Measurements from ENCODE around the gene MED7.

MED7 gene

GRCh38 chr5:157132281-157132612, 10.4 kb downstream of the MED7 start:
- Histone ChIP-seq H3K4me1 (ENCODE audit: control insufficient read depth, insufficient read depth, low read length) (no peaks in the 10 kb centered on the region), H3K4me3 (ENCODE audit: low read length in 2 of 2) (no peak overlapping the region), H3K36me3 (ENCODE audit: control insufficient read depth in 2 of 2, insufficient read depth in 2 of 2, low read length in 2 of 2) (peaks cover 0 to 3% of the 10 kb centered on the region in 2 donors)

GRCh38 chr5:157130925-157131324, 11.7 kb downstream of the MED7 start:
- Histone ChIP-seq H3K9me3 (ENCODE audit: control insufficient read depth in 2 of 2, low read length in 2 of 2) (no peaks in the 10 kb centered on the region), H3K27me3 (ENCODE audit: control insufficient read depth in 1 of 2, insufficient read depth in 2 of 2, low read length in 2 of 2) (no peaks in the 10 kb centered on the region), H3K4me3 (ENCODE audit: low read length in 2 of 2) (no peak overlapping the region), H3K36me3 (ENCODE audit: control insufficient read depth in 2 of 2, insufficient read depth in 2 of 2, low read length in 2 of 2) (no peaks in the 10 kb centered on the region), H3K4me1 (ENCODE audit: control insufficient read depth, insufficient read depth, low read length) (no peaks in the 10 kb centered on the region), H3K9ac (ENCODE audit: low read length in 2 of 2) (no peak overlapping the region), H3K27ac (ENCODE audit: low read length) (no peak overlapping the region)

More at GRCh38 chr5:157132281-157132612, 10.4 kb downstream of the MED7 start:
- Histone ChIP-seq H3K27ac (ENCODE audit: low read length) (no peak overlapping the region), H3K9me3 (ENCODE audit: control insufficient read depth in 2 of 2, low read length in 2 of 2) (no peaks in the 10 kb centered on the region), H3K27me3 (ENCODE audit: control insufficient read depth in 1 of 2, insufficient read depth in 2 of 2, low read length in 2 of 2) (no peaks in the 10 kb centered on the region), H3K9ac (ENCODE audit: low read length in 2 of 2) (no peak overlapping the region)

GRCh38 chr5:157121709-157122108, 21.0 kb downstream of the MED7 start:
- Histone ChIP-seq H3K4me3 (ENCODE audit: low read length in 2 of 2) (no peak overlapping the region), H3K27me3 (ENCODE audit: control insufficient read depth in 1 of 2, insufficient read depth in 2 of 2, low read length in 2 of 2) (no peaks in the 10 kb centered on the region), H3K4me1 (ENCODE audit: control insufficient read depth, insufficient read depth, low read length) (no peaks in the 10 kb centered on the region), H3K27ac (ENCODE audit: low read length) (no peak overlapping the region), H3K36me3 (ENCODE audit: control insufficient read depth in 2 of 2, insufficient read depth in 2 of 2, low read length in 2 of 2) (no peaks in the 10 kb centered on the region), H3K9ac (ENCODE audit: low read length in 2 of 2) (no peak overlapping the region), H3K9me3 (ENCODE audit: control insufficient read depth in 2 of 2, low read length in 2 of 2) (no peaks in the 10 kb centered on the region)

- Histone ChIP-seq H3K9ac (ENCODE audit: low read length in 2 of 2) (no peak overlapping the region), H3K4me3 (ENCODE audit: low read length in 2 of 2) (no peak overlapping the region), H3K4me1 (ENCODE audit: control insufficient read depth, insufficient read depth, low read length) (no peaks in the 10 kb centered on the region), H3K27ac (ENCODE audit: low read length) (no peak overlapping the region), H3K27me3 (ENCODE audit: control insufficient read depth in 1 of 2, insufficient read depth in 2 of 2, low read length in 2 of 2) (no peaks in the 10 kb centered on the region), H3K9me3 (ENCODE audit: control insufficient read depth in 2 of 2, low read length in 2 of 2) (no peaks in the 10 kb centered on the region), H3K36me3 (ENCODE audit: control insufficient read depth in 2 of 2, insufficient read depth in 2 of 2, low read length in 2 of 2) (no peaks in the 10 kb centered on the region)
These were observed 22.6 kb downstream of the MED7 start for GRCh38 chr5:157120102-157120501.

GRCh38 chr5:157116483-157116954, 26.1 kb downstream of the MED7 start:
- Histone ChIP-seq H3K9me3 (ENCODE audit: control insufficient read depth in 2 of 2, low read length in 2 of 2) (no peaks in the 10 kb centered on the region), H3K4me1 (ENCODE audit: control insufficient read depth, insufficient read depth, low read length) (no peaks in the 10 kb centered on the region), H3K9ac (ENCODE audit: low read length in 2 of 2) (no peak overlapping the region), H3K27ac (ENCODE audit: low read length) (no peak overlapping the region), H3K4me3 (ENCODE audit: low read length in 2 of 2) (no peak overlapping the region), H3K27me3 (ENCODE audit: control insufficient read depth in 1 of 2, insufficient read depth in 2 of 2, low read length in 2 of 2) (no peaks in the 10 kb centered on the region), H3K36me3 (ENCODE audit: control insufficient read depth in 2 of 2, insufficient read depth in 2 of 2, low read length in 2 of 2) (no peaks in the 10 kb centered on the region)

GRCh38 chr5:157115502-157115901, 27.2 kb downstream of the MED7 start:
- Histone ChIP-seq H3K27me3 (ENCODE audit: control insufficient read depth in 1 of 2, insufficient read depth in 2 of 2, low read length in 2 of 2) (no peaks in the 10 kb centered on the region), H3K27ac (ENCODE audit: low read length) (no peak overlapping the region), H3K4me3 (ENCODE audit: low read length in 2 of 2) (no peak overlapping the region), H3K9me3 (ENCODE audit: control insufficient read depth in 2 of 2, low read length in 2 of 2) (no peaks in the 10 kb centered on the region), H3K9ac (ENCODE audit: low read length in 2 of 2) (no peak overlapping the region), H3K4me1 (ENCODE audit: control insufficient read depth, insufficient read depth, low read length) (no peaks in the 10 kb centered on the region), H3K36me3 (ENCODE audit: control insufficient read depth in 2 of 2, insufficient read depth in 2 of 2, low read length in 2 of 2) (no peaks in the 10 kb centered on the region)

- H3K36me3 ChIP-seq (ENCODE audit: control insufficient read depth in 2 of 2, insufficient read depth in 2 of 2, low read length in 2 of 2): no peaks in the 10 kb centered on the region
- no peak overlapping the region for H3K4me3 ChIP-seq (ENCODE audit: low read length in 2 of 2)
- H3K9me3 ChIP-seq (ENCODE audit: control insufficient read depth in 2 of 2, low read length in 2 of 2): no peaks in the 10 kb centered on the region
- no peak overlapping the region for H3K9ac ChIP-seq (ENCODE audit: low read length in 2 of 2)
- H3K4me1 ChIP-seq (ENCODE audit: control insufficient read depth, insufficient read depth, low read length): no peaks in the 10 kb centered on the region
- H3K27me3 ChIP-seq (ENCODE audit: control insufficient read depth in 1 of 2, insufficient read depth in 2 of 2, low read length in 2 of 2): no peaks in the 10 kb centered on the region
- no peak overlapping the region for H3K27ac ChIP-seq (ENCODE audit: low read length)
These were observed 27.7 kb downstream of the MED7 start for GRCh38 chr5:157115012-157115411.

- no peaks in the 10 kb centered on the region for H3K4me1 ChIP-seq (ENCODE audit: control insufficient read depth, insufficient read depth, low read length)
- no peaks in the 10 kb centered on the region for H3K27me3 ChIP-seq (ENCODE audit: control insufficient read depth in 1 of 2, insufficient read depth in 2 of 2, low read length in 2 of 2)
- H3K27ac ChIP-seq (ENCODE audit: low read length): no peak overlapping the region
- H3K36me3 ChIP-seq (ENCODE audit: control insufficient read depth in 2 of 2, insufficient read depth in 2 of 2, low read length in 2 of 2): no peaks in the 10 kb centered on the region
- no peak overlapping the region for H3K4me3 ChIP-seq (ENCODE audit: low read length in 2 of 2)
- H3K9ac ChIP-seq (ENCODE audit: low read length in 2 of 2): no peak overlapping the region
- H3K9me3 ChIP-seq (ENCODE audit: control insufficient read depth in 2 of 2, low read length in 2 of 2): no peaks in the 10 kb centered on the region
These were observed 29.7 kb downstream of the MED7 start for GRCh38 chr5:157113002-157113401.

GRCh38 chr5:157109744-157110143, 32.9 kb downstream of the MED7 start:
- no peaks in the 10 kb centered on the region for H3K27me3 ChIP-seq (ENCODE audit: control insufficient read depth in 1 of 2, insufficient read depth in 2 of 2, low read length in 2 of 2)
- H3K9me3 ChIP-seq (ENCODE audit: control insufficient read depth in 2 of 2, low read length in 2 of 2): no peaks in the 10 kb centered on the region
- H3K36me3 ChIP-seq (ENCODE audit: control insufficient read depth in 2 of 2, insufficient read depth in 2 of 2, low read length in 2 of 2): no peaks in the 10 kb centered on the region
- H3K9ac ChIP-seq (ENCODE audit: low read length in 2 of 2): no peak overlapping the region
- H3K4me3 ChIP-seq (ENCODE audit: low read length in 2 of 2): no peak overlapping the region
- H3K27ac ChIP-seq (ENCODE audit: low read length): no peak overlapping the region
- no peaks in the 10 kb centered on the region for H3K4me1 ChIP-seq (ENCODE audit: control insufficient read depth, insufficient read depth, low read length)

GRCh38 chr5:157108976-157109375, 33.7 kb downstream of the MED7 start, which contains the start of gene HAVCR2:
Gene HAVCR2, minus strand, starts transcription at chr5:157109044. Its CDS starts 61 bp downstream, at chr5:157108983.
- Histone ChIP-seq H3K9ac (ENCODE audit: low read length in 2 of 2) (no peak within 1 kb of the TSS), H3K27ac (ENCODE audit: low read length) (no peak within 1 kb of the TSS), H3K36me3 (ENCODE audit: control insufficient read depth in 2 of 2, insufficient read depth in 2 of 2, low read length in 2 of 2) (no peaks in the 10 kb centered on the region), H3K4me1 (ENCODE audit: control insufficient read depth, insufficient read depth, low read length) (no peaks in the 10 kb centered on the region), H3K9me3 (ENCODE audit: control insufficient read depth in 2 of 2, low read length in 2 of 2) (no peaks in the 10 kb centered on the region), H3K27me3 (ENCODE audit: control insufficient read depth in 1 of 2, insufficient read depth in 2 of 2, low read length in 2 of 2) (no peaks in the 10 kb centered on the region), H3K4me3 (ENCODE audit: low read length in 2 of 2) (no peak within 1 kb of the TSS)

- no peak overlapping the region for H3K9ac ChIP-seq (ENCODE audit: low read length in 2 of 2)
- no peak overlapping the region for H3K4me3 ChIP-seq (ENCODE audit: low read length in 2 of 2)
- no peaks in the 10 kb centered on the region for H3K9me3 ChIP-seq (ENCODE audit: control insufficient read depth in 2 of 2, low read length in 2 of 2)
- no peak overlapping the region for H3K27ac ChIP-seq (ENCODE audit: low read length)
- H3K4me1 ChIP-seq (ENCODE audit: control insufficient read depth, insufficient read depth, low read length): no peaks in the 10 kb centered on the region
- H3K27me3 ChIP-seq (ENCODE audit: control insufficient read depth in 1 of 2, insufficient read depth in 2 of 2, low read length in 2 of 2): no peaks in the 10 kb centered on the region
- no peaks in the 10 kb centered on the region for H3K36me3 ChIP-seq (ENCODE audit: control insufficient read depth in 2 of 2, insufficient read depth in 2 of 2, low read length in 2 of 2)
These were observed 35.2 kb downstream of the MED7 start for GRCh38 chr5:157107508-157107907.

Data from stomach smooth muscle (tissue), 2 donors.